Measurements from ENCODE around the gene CD84.

CD84 gene

GRCh38 chr1:160580221-160580812 lies 1.0 kb upstream of the CD84 start:
- Histone ChIP-seq H2AFZ (ENCODE audit: low read depth, low read length) (no peak overlapping the region), H3K27ac (ENCODE audit: low read length) (peak overlapping the region; percentile 27; the same call in 1 of the 2 replicates)

GRCh38 chr1:160578525-160579191 lies 638 bp downstream of the CD84 start:
- peak overlapping the region; percentile 58 for H3K9ac ChIP-seq (ENCODE audit: low read depth, low read length)
- no peaks in the 10 kb centered on the region for H3K9me3 ChIP-seq (ENCODE audit: insufficient read depth, low read length, severe bottlenecking)
- peak overlapping the region; percentile 85 for H3K27ac ChIP-seq (ENCODE audit: low read length)
- peaks cover 36% of the 10 kb centered on the region for H3K4me1 ChIP-seq (ENCODE audit: insufficient read depth, low read length)
- no peaks in the 10 kb centered on the region for H3K36me3 ChIP-seq (ENCODE audit: insufficient read depth, low read length)
- ATAC-seq (ENCODE audit: insufficient read depth, low read depth), result 0 out of 3 replicates have a peak, but pooled peaks have one; percentile 5
- H3K79me2 ChIP-seq (ENCODE audit: insufficient read depth, low read length), result no peaks in the 10 kb centered on the region
- TF ChIP-seq CTCF (IDR thresholded peaks at IDR 0.05; ENCODE audit: borderline replicate concordance, extremely low read depth, low read length, poor library complexity, severe bottlenecking) (no peak), EZH2 (IDR thresholded peaks at IDR 0.05; ENCODE audit: borderline replicate concordance, low read depth, low read length, severe bottlenecking) (no peak)
- no peaks in the 10 kb centered on the region for H3K27me3 ChIP-seq (ENCODE audit: insufficient read depth, low read length, poor library complexity)
- H2AFZ ChIP-seq (ENCODE audit: low read depth, low read length), result peak overlapping the region; percentile 79
- H3K4me2 ChIP-seq (ENCODE audit: insufficient read depth, low read length), result peak overlapping the region; percentile 66
- H3K4me3 ChIP-seq (ENCODE audit: low read depth in 1 of 2, low read length in 2 of 2), result peak overlapping the region; percentile 17 to 54; a peak in 3 of 4 replicates
- no peaks in the 10 kb centered on the region for H4K20me1 ChIP-seq (ENCODE audit: insufficient read depth, low read length)
- DNase-seq, result no peak

More at GRCh38 chr1:160580221-160580812, 1.0 kb upstream of the CD84 start:
- Histone ChIP-seq H3K79me2 (ENCODE audit: insufficient read depth, low read length) (no peaks in the 10 kb centered on the region), H3K4me1 (ENCODE audit: insufficient read depth, low read length) (peaks cover 36% of the 10 kb centered on the region), H3K4me3 (ENCODE audit: low read depth in 1 of 2, low read length in 2 of 2) (no peak overlapping the region), H4K20me1 (ENCODE audit: insufficient read depth, low read length) (no peaks in the 10 kb centered on the region), H3K9me3 (ENCODE audit: insufficient read depth, low read length, severe bottlenecking) (no peaks in the 10 kb centered on the region), H3K27me3 (ENCODE audit: insufficient read depth, low read length, poor library complexity) (no peaks in the 10 kb centered on the region), H3K36me3 (ENCODE audit: insufficient read depth, low read length) (no peaks in the 10 kb centered on the region), H3K9ac (ENCODE audit: low read depth, low read length) (no peak overlapping the region), H3K4me2 (ENCODE audit: insufficient read depth, low read length) (no peak overlapping the region)
- TF ChIP-seq EZH2 (IDR thresholded peaks at IDR 0.05; ENCODE audit: borderline replicate concordance, low read depth, low read length, severe bottlenecking), result no peak
- TF ChIP-seq CTCF (IDR thresholded peaks at IDR 0.05; ENCODE audit: borderline replicate concordance, extremely low read depth, low read length, poor library complexity, severe bottlenecking), result no peak
- ATAC-seq (ENCODE audit: insufficient read depth, low read depth), result no peak
- no peak for DNase-seq

- H3K4me1 ChIP-seq (ENCODE audit: insufficient read depth, low read length), result peaks cover 39% of the 10 kb centered on the region
- H3K4me3 ChIP-seq (ENCODE audit: low read depth in 1 of 2, low read length in 2 of 2), result peak overlapping the region in 1 of 2 experiments; percentile 54; a peak in 2 of 4 replicates
- DNase-seq (no peak), ATAC-seq (ENCODE audit: insufficient read depth, low read depth) (no peak)
- no peak for TF ChIP-seq CTCF (IDR thresholded peaks at IDR 0.05; ENCODE audit: borderline replicate concordance, extremely low read depth, low read length, poor library complexity, severe bottlenecking)
- H3K79me2 ChIP-seq (ENCODE audit: insufficient read depth, low read length), result no peaks in the 10 kb centered on the region
- no peaks in the 10 kb centered on the region for H3K36me3 ChIP-seq (ENCODE audit: insufficient read depth, low read length)
- peak overlapping the region; percentile 85 for H3K27ac ChIP-seq (ENCODE audit: low read length)
- H4K20me1 ChIP-seq (ENCODE audit: insufficient read depth, low read length), result no peaks in the 10 kb centered on the region
- H3K27me3 ChIP-seq (ENCODE audit: insufficient read depth, low read length, poor library complexity), result no peaks in the 10 kb centered on the region
- no peaks in the 10 kb centered on the region for H3K9me3 ChIP-seq (ENCODE audit: insufficient read depth, low read length, severe bottlenecking)
- peak overlapping the region; percentile 66 for H3K4me2 ChIP-seq (ENCODE audit: insufficient read depth, low read length)
- peak overlapping the region; percentile 21; the same call in 1 of the 2 replicates for H2AFZ ChIP-seq (ENCODE audit: low read depth, low read length)
- 0 out of 2 replicates have a peak overlapping the region, but pooled peaks have one; percentile 58 for H3K9ac ChIP-seq (ENCODE audit: low read depth, low read length)
These were observed 1.1 kb downstream of the CD84 start for GRCh38 chr1:160578175-160578524.
